ENCODE measurements around the gene NHLRC4. TPM values are rescaled to one million over a fixed set of nuclear protein-coding genes. Genes with fewer than 3 reads are reported as not detected.

NHLRC4 gene
- 0.66 TPM for total RNA-seq

GRCh38 chr16:566475-567372 is at the start of gene NHLRC4:
NHLRC4 (plus strand) TSS chr16:567005; CDS start chr16:568048, 1,043 bp downstream.

GRCh38 chr16:527015-527903 is 39.5 kb upstream of the NHLRC4 start, which contains the start of gene CAPN15:
CAPN15 (plus strand) TSS chr16:527712; CDS start chr16:546839, 19,127 bp downstream.

DNA sequence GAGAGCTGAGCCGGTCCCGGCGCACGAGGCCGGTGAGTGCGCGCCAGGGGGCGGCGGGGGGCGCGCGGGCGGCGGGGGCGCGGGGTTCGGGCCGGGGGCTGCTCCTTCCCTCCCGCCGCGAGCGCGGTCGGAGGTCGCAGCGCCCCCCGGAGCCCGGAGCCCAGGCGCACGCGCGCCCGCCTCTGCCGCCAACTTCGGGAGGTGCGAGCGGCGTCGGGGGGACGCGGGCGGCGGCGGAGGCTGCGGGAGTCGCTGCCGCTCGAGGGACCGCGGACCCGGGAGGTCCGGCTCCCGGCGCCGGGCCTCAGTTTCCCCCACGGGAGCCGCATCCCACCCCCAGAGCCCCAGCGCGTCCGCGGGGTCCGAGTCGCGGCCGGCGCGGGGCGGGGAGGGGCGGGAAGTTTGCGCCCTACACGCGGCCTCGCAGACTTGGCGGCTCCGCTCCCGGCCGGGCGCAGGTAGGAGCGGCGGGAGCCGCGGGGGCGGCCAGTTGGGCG is 6.6 kb upstream of the NHLRC4 start, which contains the start of gene PRR35:
Gene PRR35, plus strand, starts transcription at position 191 of the 497 bp plus-strand sequence. CDS start 2,901 bp downstream, outside the sequence.

DNA sequence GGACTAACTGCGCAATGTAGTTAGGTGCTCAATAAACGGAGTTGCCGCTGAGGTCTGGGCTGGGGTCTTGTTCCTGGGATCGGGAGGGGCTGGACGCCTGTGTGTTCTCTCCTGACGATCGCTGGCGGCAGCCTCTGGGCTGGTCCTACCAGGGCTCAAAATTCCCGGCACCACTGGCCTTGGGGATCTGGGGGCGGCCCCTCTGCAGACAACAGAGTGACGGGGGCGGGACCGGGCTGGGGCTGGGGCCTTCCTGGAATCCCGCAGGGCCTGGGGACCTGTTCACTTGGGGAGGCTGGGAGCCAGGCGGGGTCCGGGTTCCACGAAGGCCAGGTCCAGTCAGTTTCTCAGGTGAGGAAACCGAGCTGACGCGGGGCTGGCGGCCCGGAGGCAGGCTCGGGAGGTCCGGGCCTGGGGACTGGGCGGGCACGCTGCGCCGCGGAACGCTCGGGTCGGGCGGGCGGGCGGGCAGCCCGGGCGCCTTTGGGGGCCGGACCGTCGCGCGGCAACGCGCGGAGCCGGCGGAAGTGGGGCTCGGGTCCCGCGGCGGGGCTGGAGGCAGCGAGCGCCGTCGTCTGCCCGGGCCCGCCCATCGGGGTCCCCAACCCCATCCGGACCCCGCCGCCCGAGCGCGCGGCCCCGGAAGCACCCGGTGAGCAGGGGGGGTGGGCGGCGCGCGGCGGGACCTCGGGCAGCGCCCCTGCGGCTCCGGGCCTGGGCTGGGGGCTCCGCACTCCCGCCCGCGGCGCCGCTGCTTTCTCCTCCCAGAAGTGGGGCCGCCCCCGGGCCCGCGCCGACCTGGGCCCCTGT is 2.8 kb downstream of the NHLRC4 start, which contains the start of gene PIGQ:
Gene PIGQ, plus strand, starts transcription at position 524 of the 810 bp plus-strand sequence. CDS start 4,107 bp downstream, outside the sequence.

DNA sequence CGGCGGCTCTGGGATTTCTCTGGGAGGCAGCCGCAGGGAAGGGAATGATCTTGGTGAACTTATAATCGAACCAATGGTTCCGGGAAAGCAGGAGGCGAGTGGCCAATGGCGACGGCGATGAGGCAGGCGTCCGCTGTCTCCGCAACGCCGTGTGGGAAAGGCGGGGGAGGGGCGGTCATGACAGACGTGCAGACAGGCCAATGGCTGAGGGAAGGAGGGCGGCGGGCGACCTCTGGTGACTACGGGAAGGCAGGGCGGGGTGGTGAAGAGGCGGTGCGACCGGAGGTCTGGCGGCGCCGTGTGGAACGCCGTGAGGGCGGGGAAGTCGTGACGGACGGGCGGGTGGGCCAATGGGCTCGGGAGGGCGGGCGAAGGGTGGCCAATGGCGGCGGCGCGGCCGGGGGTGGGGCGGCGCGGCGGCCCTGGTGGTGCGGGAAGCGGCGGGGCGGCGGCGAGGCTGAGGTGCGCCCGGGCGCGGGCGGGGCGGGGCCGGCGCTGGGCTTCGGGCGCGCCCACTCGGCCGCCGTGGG is 22.9 kb downstream of the NHLRC4 start, which contains the start of gene RAB40C:
Gene RAB40C, plus strand, starts transcription at position 409 of the 530 bp plus-strand sequence. CDS start 226 bp downstream, outside the sequence.

Other genes with a start within 250 kb of the NHLRC4 start
- gene AXIN1, start 214.3 kb upstream of the NHLRC4 start, total RNA-seq: 20.4 TPM
- gene MRPL28, start 196.5 kb upstream of the NHLRC4 start, total RNA-seq: 44.0 TPM
- 14.2 TPM for gene PGAP6, start 185.0 kb upstream of the NHLRC4 start, total RNA-seq
- gene NME4, start 169.8 kb upstream of the NHLRC4 start, total RNA-seq: 30.3 TPM
- 10.2 TPM for gene DECR2, start 165.1 kb upstream of the NHLRC4 start, total RNA-seq
- gene RAB11FIP3, start 141.4 kb upstream of the NHLRC4 start, total RNA-seq: 37.7 TPM
- gene CAPN15, start 39.3 kb upstream of the NHLRC4 start, total RNA-seq: 31.0 TPM
- gene PRR35, start 6.6 kb upstream of the NHLRC4 start, total RNA-seq: 2.0 TPM
- gene PIGQ, start 3.0 kb downstream of the NHLRC4 start, total RNA-seq: 36.3 TPM
- 18.9 TPM for gene RAB40C, start 23.1 kb downstream of the NHLRC4 start, total RNA-seq
- gene WFIKKN1, start 64.0 kb downstream of the NHLRC4 start, total RNA-seq: 0.71 TPM
- 54.3 TPM for gene METTL26, start 69.3 kb downstream of the NHLRC4 start, total RNA-seq
- gene MCRIP2, start 74.8 kb downstream of the NHLRC4 start, total RNA-seq: 8.7 TPM
- 33.2 TPM for gene WDR90, start 82.4 kb downstream of the NHLRC4 start, total RNA-seq
- gene RHOT2, start 101.1 kb downstream of the NHLRC4 start, total RNA-seq: 56.3 TPM
- gene RHBDL1, start 108.7 kb downstream of the NHLRC4 start, total RNA-seq: 4.3 TPM
- gene STUB1, start 113.4 kb downstream of the NHLRC4 start, total RNA-seq: 55.4 TPM
- 43.3 TPM for gene JMJD8, start 117.3 kb downstream of the NHLRC4 start, total RNA-seq
- 8.1 TPM for gene WDR24, start 123.4 kb downstream of the NHLRC4 start, total RNA-seq
- 5.8 TPM for gene FBXL16, start 138.8 kb downstream of the NHLRC4 start, total RNA-seq
- gene METRN, start 148.1 kb downstream of the NHLRC4 start, total RNA-seq: 41.1 TPM
- gene ANTKMT, start 154.1 kb downstream of the NHLRC4 start, total RNA-seq: 25.7 TPM
- 1.0 TPM for gene CCDC78, start 159.4 kb downstream of the NHLRC4 start, total RNA-seq
- 4.0 TPM for gene HAGHL, start 160.1 kb downstream of the NHLRC4 start, total RNA-seq
- 42.7 TPM for gene CIAO3, start 174.0 kb downstream of the NHLRC4 start, total RNA-seq
- 19.4 TPM for gene MSLN, start 193.7 kb downstream of the NHLRC4 start, total RNA-seq
- 19.1 TPM for gene RPUSD1, start 221.4 kb downstream of the NHLRC4 start, total RNA-seq
- 49.8 TPM for gene CHTF18, start 221.6 kb downstream of the NHLRC4 start, total RNA-seq
- gene GNG13, start 233.7 kb downstream of the NHLRC4 start, total RNA-seq: 3.8 TPM

Data from camera-type eye (tissue), 1 donor.